ENCODE measurements around the gene GPC5.
A peak's percentile ranks its signal among the peaks of the same experiment; 100 is the strongest.

GPC5 gene

DNA sequence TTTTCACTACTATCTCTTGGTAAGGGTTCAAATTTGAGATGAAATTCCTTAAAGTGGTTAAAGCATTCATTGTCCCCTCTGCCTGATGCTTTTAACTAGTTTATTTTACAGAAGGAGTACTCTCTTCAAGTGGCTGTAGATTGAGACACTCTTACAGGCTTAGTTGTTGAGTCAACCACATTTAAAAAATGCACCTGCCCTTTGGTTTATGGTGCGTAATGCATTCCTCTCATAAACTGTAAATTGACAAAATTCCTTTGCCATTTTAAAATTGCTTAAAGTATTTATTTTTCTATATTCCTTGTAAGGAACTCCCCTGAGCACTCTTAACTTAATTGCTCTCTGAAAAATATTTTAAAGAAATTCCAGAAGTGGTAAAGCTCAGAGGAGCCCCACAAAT lies 826 bp upstream of the GPC5 start:
- no peak for DNase-seq (ENCODE audit: extremely low read depth, low read depth)
- TF ChIP-seq, protein P1, sequence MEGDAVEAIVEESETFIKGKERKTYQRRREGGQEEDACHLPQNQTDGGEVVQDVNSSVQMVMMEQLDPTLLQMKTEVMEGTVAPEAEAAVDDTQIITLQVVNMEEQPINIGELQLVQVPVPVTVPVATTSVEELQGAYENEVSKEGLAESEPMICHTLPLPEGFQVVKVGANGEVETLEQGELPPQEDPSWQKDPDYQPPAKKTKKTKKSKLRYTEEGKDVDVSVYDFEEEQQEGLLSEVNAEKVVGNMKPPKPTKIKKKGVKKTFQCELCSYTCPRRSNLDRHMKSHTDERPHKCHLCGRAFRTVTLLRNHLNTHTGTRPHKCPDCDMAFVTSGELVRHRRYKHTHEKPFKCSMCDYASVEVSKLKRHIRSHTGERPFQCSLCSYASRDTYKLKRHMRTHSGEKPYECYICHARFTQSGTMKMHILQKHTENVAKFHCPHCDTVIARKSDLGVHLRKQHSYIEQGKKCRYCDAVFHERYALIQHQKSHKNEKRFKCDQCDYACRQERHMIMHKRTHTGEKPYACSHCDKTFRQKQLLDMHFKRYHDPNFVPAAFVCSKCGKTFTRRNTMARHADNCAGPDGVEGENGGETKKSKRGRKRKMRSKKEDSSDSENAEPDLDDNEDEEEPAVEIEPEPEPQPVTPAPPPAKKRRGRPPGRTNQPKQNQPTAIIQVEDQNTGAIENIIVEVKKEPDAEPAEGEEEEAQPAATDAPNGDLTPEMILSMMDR (IDR thresholded peaks at IDR 0.05; ENCODE audit: low read depth, low read length) = no peak

DNA sequence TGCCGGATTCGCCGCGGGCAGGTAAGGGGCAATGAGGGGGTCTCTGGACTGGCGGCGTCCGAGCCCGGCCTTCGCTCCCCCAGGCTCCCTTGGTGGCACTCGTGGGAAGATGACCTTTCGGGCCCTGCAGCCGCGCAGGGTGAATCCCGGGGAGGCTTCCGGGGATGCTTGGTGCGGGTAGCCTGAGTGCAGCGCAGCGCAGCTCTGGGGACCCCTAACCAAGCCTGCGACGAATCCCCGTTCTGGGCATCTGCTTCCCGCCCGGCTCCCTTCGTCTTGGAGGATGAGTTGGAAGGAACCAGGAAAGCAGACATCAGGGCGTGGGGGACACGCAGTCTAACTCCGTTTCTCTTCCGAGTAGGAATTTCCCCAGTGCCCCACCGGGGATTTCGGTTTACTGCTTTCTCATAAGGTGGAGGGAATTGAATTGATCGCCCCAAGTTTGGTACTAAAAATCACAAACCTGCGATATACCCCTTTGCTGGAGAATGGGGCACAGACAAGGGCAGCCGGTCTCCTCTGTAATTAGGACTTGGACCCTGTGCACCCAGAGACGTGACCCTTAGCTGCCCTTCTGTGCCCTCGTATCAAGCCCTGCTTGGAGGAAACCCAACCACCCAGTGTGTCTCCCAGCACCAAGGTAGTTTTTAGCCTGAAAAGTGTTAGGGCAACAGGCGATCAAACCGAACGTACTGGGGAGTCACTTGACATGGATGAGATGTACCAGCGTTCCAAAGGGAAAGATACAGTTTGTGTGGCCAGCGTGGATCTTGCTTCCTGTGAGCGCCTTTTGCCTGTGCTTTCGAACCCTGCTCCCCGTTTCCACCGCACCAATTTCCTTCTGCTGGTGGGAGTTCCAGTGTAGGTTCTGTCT lies 1.0 kb downstream of the GPC5 start:
- no peak for DNase-seq (ENCODE audit: extremely low read depth, low read depth)
- TF ChIP-seq, protein P1 (IDR thresholded peaks at IDR 0.05; ENCODE audit: low read depth, low read length) = no peak

DNA sequence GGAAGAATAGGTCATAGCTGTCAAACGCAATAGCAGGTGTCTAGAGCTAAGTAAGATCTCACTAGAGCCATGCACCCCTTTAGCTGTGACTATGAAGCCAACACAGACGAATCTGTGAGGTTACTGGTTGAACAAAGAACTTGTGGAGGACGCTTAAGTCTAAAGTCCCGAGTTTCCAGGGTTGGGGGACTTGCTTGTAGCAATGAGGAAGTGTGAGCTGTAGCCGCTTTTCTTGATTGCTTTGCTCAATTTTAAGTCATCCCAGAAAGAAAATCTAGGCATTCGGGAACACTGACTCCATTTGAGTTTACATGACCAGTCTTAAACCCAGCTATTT lies 1.6 kb downstream of the GPC5 start:
- DNase-seq (ENCODE audit: extremely low read depth, low read depth) = no peak
- TF ChIP-seq, protein P1 (IDR thresholded peaks at IDR 0.05; ENCODE audit: low read depth, low read length) = no peak

DNA sequence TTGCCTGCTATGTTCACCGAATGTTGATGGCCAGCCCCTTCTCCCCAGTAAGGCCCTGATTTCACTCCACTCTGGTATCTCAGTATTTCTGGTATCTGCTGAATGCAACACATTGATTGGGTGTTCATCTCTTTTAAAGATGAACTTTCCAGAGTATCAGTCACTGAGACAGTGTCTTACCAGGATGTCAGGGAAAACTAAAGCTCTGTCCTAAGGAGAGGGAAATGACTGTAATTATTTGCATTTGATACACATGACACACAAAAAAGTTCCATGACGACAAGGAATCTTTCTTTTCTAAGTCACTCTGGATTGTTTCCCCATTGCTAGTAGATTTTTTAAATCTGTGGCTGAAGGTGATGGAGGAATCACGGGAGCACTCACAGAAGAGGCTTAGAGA lies 2.2 kb downstream of the GPC5 start:
- TF ChIP-seq, protein P1 (IDR thresholded peaks at IDR 0.05; ENCODE audit: low read depth, low read length) = no peak
- no peak for DNase-seq (ENCODE audit: extremely low read depth, low read depth)

DNA sequence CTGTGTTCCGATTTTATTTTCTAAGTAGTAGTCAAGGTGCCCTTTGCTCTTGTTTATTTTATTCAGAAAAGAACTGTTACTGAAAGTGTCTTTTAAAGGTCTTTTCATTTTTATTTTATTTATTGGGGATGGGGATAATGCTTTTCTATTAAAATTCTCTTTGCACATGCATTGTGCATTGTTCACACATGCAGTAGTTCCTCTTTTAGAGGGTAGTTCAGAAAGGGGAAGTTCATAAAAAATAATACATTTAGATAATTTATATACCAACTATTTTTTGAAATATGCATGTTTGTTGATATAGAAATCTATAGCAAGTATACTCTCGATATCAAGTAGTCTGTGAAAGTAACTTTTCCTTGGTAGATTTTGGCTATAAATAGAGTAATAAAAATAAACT lies 3.5 kb downstream of the GPC5 start:
- TF ChIP-seq, protein P1 (IDR thresholded peaks at IDR 0.05; ENCODE audit: low read depth, low read length) = no peak
- no peak for DNase-seq (ENCODE audit: extremely low read depth, low read depth)

DNA sequence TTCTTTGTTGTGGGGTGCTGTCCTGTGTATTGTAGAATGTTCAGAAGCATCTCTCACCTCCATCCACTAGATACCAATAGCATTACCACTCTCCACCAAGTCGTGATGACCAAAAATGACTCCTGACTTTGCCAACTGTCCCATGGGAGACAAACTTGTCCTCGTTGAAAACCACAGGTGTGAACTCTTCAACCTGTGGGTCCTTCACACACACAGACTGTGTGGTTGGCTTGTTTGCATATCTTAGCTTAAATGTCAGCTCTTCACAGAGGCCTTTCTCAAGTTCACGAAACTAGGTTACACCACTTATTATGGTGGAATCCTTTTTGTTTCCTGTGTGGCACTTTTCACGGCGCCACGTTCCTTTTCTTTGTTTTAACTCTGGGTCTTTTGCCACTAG lies 6.8 kb downstream of the GPC5 start:
- DNase-seq (ENCODE audit: extremely low read depth, low read depth) = no peak
- TF ChIP-seq, protein P1 (IDR thresholded peaks at IDR 0.05; ENCODE audit: low read depth, low read length) = no peak

DNA sequence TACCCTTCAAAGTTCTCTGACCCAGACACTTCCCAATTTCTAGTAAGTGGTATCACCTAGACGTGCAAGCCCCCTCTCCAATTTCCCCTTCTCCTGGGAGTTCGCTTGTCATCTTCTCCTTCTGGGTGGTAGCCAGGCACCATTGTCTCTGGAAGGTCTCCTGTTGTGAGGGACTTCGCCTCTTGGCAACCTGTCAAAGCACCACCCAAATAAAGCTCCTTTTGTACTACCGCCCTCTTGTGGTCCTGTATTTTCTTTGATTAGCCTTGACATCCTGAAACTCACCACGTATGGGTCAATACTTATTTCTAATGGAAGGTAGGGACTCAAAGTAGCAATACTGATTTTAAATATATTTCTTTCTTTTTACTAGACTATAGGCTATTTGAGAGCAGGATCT lies 8.2 kb downstream of the GPC5 start:
- TF ChIP-seq, protein P1 (IDR thresholded peaks at IDR 0.05; ENCODE audit: low read depth, low read length) = peak; percentile 41
- DNase-seq (ENCODE audit: extremely low read depth, low read depth) = no peak

All from AG09319 (cell line).